Esophagus muscularis mucosa (tissue), 3 donors: ENCODE results near the gene TLE4.

Source experiments
- CTCF ChIP-seq, 3 experiments: fragments of 200-600 bp in 2 of 3; fragments of 450-650 bp in 1 of 3; sonication (generic) in 2 of 3; IDR thresholded peaks; one replicate each; pipeline ENCODE4 v1.5.1; 2017 to 2019; ENCODE audit warnings: antibody characterized with exemption in 3 of 3, mild to moderate bottlenecking in 2 of 3, moderate library complexity in 1 of 3
- POLR2AphosphoS5 ChIP-seq, 2 donors: sonication (generic); formaldehyde crosslinking; IDR thresholded peaks; one replicate each; pipeline ENCODE4 v1.6.1; 2017; ENCODE audit warnings: antibody characterized with exemption in 2 of 2

DNA sequence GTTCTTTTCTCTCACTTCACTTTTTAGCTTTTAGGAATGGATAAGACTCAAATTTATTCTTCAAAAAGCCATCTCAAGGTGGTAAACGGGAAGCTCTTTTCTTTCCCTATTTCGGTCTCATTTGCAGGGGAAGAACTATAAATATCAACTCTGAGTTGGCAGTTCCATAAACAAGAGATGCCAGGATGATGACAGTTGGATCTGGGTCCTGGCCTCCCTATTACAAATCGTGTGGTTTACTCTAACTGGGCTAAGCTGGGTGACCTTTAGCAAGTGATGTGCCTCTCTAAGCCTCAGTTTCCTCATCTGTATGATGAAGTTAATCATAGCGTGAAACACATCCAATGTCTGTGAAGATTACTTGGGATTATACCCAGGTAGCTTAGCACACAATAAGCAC is 44.2 kb downstream of the TLE4 start:
- no peak for TF ChIP-seq CTCF (IDR thresholded peaks at IDR 0.05)
- no peak for TF ChIP-seq POLR2AphosphoS5 (IDR thresholded peaks at IDR 0.05)
